GM12891 (cell line): Measurements from ENCODE around the gene RTEL1.

Experiments
- POLR2A ChIP-seq: IDR thresholded peaks from 2 replicates; pipeline ENCODE4 v1.6.1; 2011; ENCODE audit warnings: low read depth, low read length, control low read depth
- POLR2AphosphoS5 ChIP-seq: IDR thresholded peaks from 2 replicates; pipeline ENCODE4 v1.6.1; 2011; ENCODE audit warnings: low read depth, low read length, control low read depth

DNA sequence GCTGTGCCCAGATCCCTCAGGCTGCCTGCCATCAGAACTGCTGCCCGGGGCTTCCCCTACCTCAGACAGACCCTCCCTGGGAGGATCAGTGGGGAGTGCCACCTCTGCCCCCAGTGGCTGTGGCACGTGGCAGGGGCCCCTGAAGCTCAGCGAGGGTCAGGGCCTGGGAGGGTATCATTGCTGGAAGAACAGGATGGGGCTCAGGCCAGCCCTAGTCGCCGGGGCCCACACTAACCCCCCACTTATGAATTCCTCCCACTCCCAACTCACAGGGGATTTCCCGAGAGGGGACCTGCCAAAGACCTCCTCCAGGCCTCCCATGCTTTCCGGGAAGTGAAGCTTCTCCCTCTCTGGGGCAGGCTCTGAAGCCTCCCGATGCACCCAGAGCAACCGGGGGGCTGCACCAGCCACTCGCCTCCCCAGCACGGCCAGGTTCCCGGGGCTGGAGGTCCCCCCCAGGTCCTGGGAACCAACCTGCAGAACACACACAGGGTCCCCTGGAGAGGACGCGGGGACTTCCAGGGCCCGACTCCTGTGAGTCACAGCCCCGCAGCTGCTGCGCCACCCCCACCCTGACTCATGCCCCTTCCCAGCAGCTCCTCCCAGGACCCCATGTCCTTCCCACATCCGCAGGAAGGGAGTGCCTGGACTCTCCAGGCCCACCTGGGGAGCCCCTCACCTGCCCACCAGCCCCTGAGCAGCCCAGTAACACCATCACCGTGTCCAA lies 40.8 kb downstream of the RTEL1 start:
- TF ChIP-seq POLR2A (no peak), POLR2AphosphoS5 (no peak)
